IMR-90 (cell line): ENCODE measurements around the gene MRPL33.

Experiments used
- CEBPB ChIP-seq: IDR thresholded peaks from 2 replicates; pipeline ENCODE4 v1.6.1; 2012; ENCODE audit warnings: low read depth, low read length, improper control_type of control experiment
- RAD21 ChIP-seq: IDR thresholded peaks from 2 replicates; pipeline ENCODE4 v1.6.1; 2012; ENCODE audit warnings: low read length, improper control_type of control experiment

- TF ChIP-seq CEBPB (no peak), RAD21 (no peak)
Measured at GRCh38 chr2:27795093-27795834, 23.7 kb downstream of the MRPL33 start.
